ENCODE results near the gene LRRFIP1.

LRRFIP1 gene

DNA sequence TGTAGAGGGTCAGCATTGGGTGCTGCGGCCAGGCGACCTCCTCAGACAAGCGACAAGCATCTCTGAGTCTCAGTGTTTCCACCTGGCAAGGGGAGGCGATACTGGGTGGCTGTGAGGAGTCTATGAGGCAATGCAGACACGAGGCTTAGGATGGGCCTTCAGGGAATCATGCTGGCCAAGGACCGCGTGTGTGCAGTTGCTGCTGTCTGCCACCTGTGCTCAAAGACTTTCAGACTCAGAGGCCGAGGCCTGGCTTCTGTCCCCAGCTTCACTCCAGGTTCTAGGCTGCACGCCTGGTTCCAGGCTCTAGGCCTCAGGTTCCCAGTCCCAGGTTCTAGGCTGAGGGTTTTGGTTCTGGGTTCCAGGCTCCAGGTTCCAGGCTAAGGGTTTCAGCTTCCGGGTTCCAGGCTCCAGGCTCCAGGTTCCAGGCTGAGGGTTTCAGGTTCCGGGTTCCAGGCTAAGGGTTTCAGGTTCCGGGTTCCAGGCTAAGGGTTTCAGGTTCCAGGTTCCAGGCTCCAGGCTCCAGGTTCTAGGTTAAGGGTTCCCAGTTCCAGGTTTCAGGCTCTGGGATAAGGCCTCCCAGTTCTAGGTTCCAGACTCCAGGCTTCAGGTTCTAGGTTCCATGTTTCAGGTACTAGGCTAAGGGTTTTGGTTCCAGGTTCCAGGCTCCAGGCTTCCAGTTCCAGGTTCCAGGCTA is 14.8 kb downstream of the LRRFIP1 start:
- no peak for DNase-seq

DNA sequence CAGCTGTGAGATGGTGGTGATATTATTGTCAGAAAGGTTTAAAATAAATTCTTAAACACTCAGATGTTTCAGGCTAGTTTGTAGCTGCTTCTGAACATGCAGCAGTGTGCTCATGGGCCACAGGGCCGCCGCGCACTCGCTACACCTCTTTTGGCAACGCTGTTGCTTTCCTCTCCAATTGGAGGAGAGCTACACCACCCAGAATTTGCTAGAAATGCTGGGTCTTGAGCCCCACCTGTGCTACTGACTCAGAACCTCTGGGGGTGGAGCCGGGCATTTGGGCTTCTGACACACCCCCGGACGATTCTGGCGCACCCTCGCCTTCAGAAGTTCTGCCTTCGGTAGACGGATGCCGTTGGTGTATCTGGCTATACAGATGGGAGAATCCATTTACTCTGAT is 15.7 kb downstream of the LRRFIP1 start:
- no peak for DNase-seq

DNA sequence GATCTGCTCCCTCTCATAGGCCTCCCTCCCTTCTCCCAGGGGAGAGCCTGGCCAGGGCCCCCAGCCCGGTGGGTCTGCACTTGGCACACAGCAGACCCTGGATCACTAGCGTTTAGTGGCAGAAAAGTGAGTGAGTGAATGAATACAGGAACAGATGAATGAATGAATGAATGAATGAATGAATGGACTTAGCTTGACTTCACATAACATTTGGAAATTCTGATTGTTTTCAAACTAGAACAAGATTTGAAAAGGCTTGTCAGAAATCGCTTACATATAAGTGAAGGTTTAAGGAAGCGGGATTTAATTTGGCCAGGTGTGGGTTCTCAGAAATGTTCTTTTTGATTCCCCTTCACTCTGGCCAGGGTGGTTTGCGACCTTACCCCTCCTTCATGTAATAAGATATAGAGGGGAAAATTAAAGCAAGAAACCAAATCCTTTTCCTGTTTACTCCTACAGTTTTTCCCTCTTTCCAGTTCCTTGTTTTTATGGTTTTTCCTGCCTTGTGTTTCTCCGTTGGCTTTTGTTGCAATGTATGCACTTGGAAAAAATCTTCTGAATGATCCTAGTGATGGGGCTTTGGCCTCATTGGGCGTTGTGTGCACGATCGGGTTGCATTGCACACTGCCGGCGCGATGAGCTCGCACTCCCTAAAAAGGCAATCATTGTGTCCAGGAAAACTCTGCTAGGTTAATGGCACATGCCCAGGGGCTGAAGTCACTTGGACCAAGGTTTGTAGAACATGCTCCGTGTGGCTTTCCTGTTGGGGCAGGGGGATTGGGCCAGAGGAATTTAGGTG is 16.4 kb downstream of the LRRFIP1 start:
- no peak for DNase-seq

DNA sequence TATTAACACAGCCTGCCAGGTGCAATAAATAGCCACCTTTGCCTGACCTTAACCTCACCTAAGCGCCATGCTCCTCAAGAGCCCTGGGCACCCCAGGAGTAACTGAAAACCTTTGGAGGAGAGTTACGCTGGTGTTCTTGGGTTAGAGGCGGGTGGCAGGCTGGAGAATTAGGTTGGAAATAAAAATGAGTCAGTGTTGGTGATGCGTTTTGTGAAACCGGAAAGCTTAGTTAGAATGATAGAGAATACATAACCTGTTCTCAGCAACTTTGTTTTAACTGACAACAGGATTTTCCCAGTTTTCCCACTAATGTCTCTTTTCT is 17.0 kb downstream of the LRRFIP1 start:
- DNase-seq = no peak

DNA sequence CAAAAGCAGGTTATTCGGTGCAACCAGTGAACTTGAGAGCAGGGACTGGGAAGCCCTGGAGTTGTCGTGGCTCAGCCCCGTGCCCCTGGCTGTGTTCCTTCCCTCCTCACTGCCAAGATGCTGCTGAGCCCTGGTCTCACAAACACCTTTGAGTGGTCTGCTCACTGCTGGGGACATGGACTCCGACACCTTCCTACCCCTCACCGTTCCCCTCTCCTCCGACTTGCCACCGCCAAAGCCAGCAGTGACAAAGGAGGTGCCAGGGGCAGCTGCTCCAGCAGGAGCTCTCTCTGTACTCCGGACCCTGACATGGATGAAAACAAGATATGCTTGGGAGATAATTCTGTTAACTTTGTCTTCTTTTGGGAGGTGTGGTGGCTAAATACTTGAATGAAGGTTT is 17.9 kb downstream of the LRRFIP1 start:
- DNase-seq = no peak

DNA sequence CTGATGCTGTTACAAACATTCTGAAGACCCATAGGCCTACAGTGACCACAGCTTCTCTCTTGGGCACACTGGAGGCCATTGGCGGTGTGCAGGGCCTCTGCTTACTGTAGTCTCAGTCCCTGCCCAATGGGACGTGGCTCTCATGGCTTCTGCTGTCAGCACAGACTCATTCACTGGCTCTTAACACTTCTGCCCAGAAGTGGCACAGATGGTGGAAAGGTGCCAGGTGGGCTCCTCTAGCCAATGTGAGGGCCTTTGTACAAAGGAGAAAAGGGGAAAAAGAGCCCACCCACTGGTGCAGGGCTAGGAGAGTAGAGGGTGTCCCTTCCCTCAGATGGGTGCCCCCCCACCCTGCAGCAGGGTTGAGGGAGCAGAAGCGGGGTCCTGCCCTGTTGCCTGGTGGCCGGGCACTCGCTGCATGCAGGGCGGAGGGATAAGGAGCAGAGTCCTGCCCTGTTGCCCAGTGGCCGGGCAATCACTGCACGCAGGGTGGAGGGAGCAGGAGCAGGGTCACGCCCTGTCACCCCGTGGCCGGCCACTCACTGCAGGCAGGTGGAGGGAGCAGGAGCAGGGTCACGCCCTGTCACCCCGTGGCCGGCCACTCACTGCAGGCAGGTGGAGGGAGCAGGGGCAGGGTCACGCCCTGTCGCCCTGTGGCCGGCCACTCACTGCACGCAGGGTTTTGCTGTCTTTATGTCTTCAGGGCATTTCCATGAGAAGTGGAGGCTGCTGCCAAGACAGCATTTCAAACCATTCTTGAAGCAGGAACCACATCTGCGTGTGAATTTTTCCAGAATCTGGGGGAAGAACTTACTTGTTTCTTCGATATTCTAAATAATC is 20.0 kb downstream of the LRRFIP1 start:
- DNase-seq = no peak

DNA sequence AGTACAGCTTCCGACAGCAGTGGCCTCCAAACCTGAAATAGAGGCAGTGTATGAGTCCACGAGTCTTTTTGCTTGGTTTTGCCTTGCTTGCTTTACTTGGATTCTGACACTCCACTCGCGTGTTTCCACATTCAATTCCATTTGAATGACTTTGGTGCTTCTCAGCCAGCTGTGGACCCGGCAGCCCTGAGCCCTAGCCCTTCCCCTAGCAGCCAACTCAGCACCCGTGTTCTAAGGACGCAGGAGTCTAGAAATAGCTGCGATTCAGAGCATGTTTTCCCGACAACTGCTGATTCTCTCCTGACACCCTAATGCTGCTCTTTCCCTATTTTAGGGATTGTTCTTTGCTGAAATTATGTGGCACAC is 20.6 kb downstream of the LRRFIP1 start:
- DNase-seq = no peak

- DNase-seq = no peak
Measured at GRCh38 chr2:237649541-237650454, 22.4 kb downstream of the LRRFIP1 start.

DNA sequence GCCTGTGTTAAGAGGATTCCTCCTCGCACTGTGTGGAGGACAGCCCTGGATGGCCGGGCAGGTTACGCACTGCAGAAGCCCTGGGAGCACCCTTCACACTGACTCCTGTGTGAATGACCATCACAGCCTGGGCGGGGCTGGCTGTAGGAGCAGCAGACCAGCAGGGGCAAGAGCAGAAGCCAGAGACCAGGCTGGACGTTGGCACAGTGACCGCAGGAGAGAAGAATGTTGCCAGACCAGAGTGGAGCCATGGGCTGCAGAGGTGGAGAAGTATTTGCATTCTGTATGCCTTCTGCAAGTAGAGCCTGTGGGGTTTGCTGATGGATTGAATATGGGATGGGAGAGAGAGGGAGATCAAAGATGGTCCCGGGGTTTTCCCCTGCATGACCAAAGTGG is 23.1 kb downstream of the LRRFIP1 start:
- no peak for DNase-seq

- no peak for DNase-seq
Measured at GRCh38 chr2:237651761-237652160, 24.4 kb downstream of the LRRFIP1 start.

DNA sequence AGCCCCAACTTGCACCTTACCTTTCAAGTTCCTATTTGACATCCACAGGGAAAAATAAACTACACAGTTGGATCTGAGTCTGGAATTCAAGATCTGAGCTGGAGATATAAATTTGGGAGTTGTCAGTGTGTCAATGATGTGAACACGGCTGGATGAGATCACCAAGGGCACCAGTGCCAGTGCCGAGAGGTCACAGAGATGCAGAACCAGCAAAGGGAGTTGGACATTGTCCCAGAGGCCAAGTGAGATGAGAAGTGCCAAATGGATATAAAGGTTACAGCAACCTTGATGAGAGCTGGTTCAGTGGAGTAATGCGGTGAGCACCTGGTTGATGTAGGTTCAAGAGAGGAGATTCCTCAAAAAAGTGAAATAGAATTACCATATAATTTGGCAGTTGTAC is 24.8 kb downstream of the LRRFIP1 start:
- DNase-seq = no peak

DNA sequence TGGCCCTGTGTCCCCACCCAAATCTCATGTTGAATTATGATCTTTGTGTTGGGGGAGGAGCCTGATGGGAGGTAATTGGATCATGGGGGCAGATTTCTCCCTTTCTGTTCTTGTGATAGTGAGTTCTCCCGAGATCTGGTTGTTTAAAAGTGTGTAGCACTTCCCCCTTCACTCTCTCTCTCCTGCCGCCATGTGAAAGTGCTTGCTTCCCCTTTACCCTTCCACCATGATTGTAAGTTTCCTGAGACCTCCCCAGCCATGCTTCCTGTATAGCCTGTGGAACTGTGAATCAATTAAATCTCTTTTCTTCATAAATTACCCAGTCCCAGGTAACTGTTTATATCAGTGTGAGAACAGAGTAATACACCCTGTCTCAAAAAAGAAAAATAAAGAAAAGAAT is 25.5 kb downstream of the LRRFIP1 start:
- DNase-seq = no peak

- no peak for DNase-seq
Measured at GRCh38 chr2:237653776-237654558, 26.6 kb downstream of the LRRFIP1 start.

DNA sequence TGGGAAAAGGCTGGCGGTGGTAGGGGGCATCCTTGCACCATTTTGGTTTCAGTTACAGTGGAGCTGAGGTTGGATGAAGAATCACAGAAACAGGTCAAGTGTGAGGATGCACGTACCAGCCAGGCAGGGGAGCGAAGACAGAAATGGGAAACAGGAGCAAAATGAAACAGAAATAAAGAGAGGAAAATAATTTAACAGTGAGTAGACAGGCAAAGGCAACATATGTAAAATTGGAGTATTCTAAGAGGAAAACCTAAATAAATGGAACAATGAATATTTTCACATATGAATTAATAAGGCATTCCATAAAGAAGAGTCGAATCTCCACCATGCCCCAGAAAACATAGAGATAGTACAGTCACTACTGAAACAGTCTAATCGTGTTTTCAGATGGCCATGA is 29.7 kb downstream of the LRRFIP1 start:
- no peak for DNase-seq

- DNase-seq = no peak
Measured at GRCh38 chr2:237660381-237660900, 33.1 kb downstream of the LRRFIP1 start.

DNA sequence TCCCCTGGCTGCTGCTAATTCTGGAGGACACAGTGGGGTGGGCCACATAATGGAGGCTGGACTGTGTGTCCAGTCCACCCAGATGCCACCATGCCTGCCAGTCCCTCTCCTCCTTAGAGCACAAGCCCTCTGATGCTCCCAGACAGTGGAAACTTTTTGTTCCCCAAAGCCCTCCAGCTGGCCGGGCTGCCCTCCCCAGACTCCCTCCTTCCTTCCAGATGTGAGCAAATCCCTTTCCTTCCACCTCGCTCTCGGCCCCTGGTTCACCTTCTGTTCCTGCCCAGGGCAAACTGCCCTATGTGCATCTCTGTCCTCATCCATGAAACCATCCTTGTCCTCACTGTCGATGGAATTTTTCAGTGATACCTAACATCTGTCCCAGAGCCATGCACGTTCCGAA is 33.9 kb downstream of the LRRFIP1 start:
- no peak for DNase-seq

GRCh38 chr2:237661799-237662328 is 34.5 kb downstream of the LRRFIP1 start:
- DNase-seq = no peak

DNA sequence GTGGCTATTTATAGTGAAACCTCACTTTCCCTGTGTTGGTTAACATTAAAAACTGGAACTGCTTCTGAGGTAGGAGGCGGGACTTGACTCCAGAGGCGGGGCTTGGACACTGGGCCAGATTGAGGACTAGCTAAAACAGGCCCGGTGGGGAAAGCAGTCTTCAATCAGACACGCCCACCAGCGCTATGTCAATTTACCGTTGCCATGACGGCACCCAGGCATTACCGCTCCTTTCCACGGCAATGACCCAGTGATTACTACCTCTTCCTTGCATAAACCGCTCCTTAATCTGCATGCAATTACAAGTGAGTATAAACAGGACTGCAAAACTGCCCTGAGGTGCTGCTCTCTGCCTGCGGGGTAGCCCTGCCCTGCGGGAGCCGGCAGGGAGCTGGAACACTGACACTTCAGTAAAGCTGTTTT is 35.3 kb downstream of the LRRFIP1 start:
- DNase-seq = peak; percentile 56

DNA sequence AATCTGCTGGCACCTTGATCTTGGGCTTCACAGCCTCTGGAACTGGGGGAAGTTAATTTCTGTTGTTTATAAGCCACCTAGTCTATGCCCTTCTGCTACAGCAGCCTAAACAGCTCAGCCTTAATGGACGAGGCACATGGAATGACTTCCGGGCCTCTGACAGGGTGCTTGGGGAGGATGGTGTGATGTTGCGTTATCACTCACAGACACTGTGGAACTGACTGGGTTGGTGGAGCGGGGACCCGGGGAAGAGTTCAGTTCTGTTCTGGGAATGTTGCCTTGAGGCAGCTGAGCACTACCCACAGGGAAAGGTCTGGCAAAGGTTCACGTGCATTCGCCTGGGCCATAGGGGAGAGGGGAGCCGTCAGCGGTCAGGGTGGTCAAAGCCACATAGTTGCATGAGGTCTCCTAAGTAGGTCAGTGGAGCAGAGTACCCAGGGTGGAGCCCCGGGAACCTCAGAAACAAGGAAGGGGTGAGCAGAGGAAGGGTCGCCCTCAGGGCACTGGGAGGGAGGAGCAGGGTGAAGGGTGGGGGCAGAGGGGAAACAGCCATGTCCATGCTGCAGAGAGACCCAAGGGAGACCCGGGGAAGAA is 36.2 kb downstream of the LRRFIP1 start:
- DNase-seq = no peak

- DNase-seq = no peak
Measured at GRCh38 chr2:237664151-237664550, 36.8 kb downstream of the LRRFIP1 start.

DNA sequence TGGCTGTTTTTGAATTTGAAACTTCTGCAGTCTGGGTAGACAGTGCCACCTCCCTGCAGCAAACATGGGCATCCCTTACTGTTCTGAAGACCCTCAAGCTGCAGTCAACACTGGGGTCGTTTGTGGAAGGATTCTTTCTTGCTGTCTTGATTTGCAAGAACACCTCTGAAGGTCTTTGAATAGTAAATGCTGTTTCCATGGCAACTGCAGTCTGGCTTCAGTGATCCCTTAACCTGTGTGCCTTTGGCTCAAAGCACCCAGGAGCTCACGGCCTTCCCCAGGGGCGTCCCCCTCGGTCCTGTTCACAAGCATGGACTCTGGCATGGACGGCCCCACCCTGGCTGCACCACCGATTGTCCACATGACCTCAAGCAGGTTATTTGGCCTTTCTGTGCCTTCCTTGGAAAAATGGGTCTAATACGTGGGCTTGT is 38.3 kb downstream of the LRRFIP1 start:
- no peak for DNase-seq
